Measurements from ENCODE around the gene IRGC.

- TF ChIP-seq NFIC (IDR thresholded peaks at IDR 0.05) (no peak), REST (IDR thresholded peaks at IDR 0.05; ENCODE audit: low read depth) (no peak), MAX (IDR thresholded peaks at IDR 0.05) (no peak), TAF1 (IDR thresholded peaks at IDR 0.05; ENCODE audit: low read depth) (no peak), CEBPB (IDR thresholded peaks at IDR 0.05) (no peak), EP300 (IDR thresholded peaks at IDR 0.05; ENCODE audit: borderline replicate concordance) (no peak), YY1 (IDR thresholded peaks at IDR 0.05; ENCODE audit: low read depth) (no peak), FOXM1 (IDR thresholded peaks at IDR 0.05; ENCODE audit: borderline replicate concordance, low read depth) (no peak), RAD21 (IDR thresholded peaks at IDR 0.05; ENCODE audit: low read depth) (no peak)
These were observed 53.4 kb downstream of the IRGC start for GRCh38 chr19:43769256-43769655.
